ENCODE results near the gene C2orf81.
"Not testable (repeated sequence)": the region's sequence is repeated elsewhere in the genome, so short reads cannot be mapped to it uniquely, and the experiment has no call there.

The C2orf81 gene

GRCh38 chr2:74457549-74458131 lies 36.2 kb upstream of the C2orf81 start:
- peak; percentile 70 for DNase-seq (ENCODE audit: low read depth)
- Histone ChIP-seq H3K9me3 (ENCODE audit: control insufficient read depth, low read length) (no peaks in the 10 kb centered on the region), H3K4me3 (ENCODE audit: low read length) (peak overlapping the region; percentile 99)

GRCh38 chr2:74457129-74457548 lies 35.7 kb upstream of the C2orf81 start:
- peak overlapping the region; percentile 91 for H3K9ac ChIP-seq (ENCODE audit: low read length)
- peak overlapping the region; percentile 72 for H3K4me3 ChIP-seq (ENCODE audit: low read length)
- peaks cover 10% of the 10 kb centered on the region for H3K36me3 ChIP-seq (ENCODE audit: control insufficient read depth, insufficient read depth, low read length, severe bottlenecking)
- no peak for DNase-seq (ENCODE audit: low read depth)
- peaks cover 23% of the 10 kb centered on the region for H3K4me1 ChIP-seq (ENCODE audit: control insufficient read depth, insufficient read depth, low read length)
- no peaks in the 10 kb centered on the region for H3K27me3 ChIP-seq (replicated peaks; ENCODE audit: control insufficient read depth, insufficient read depth, low read length)
- H3K9me3 ChIP-seq (ENCODE audit: control insufficient read depth, low read length) = no peaks in the 10 kb centered on the region

More at GRCh38 chr2:74457549-74458131, 36.2 kb upstream of the C2orf81 start:
- H3K4me1 ChIP-seq (ENCODE audit: control insufficient read depth, insufficient read depth, low read length) = peaks cover 23% of the 10 kb centered on the region
- peaks cover 15% of the 10 kb centered on the region for H3K36me3 ChIP-seq (ENCODE audit: control insufficient read depth, insufficient read depth, low read length, severe bottlenecking)
- peak overlapping the region; percentile 91 for H3K9ac ChIP-seq (ENCODE audit: low read length)
- H3K27me3 ChIP-seq (replicated peaks; ENCODE audit: control insufficient read depth, insufficient read depth, low read length) = no peaks in the 10 kb centered on the region

GRCh38 chr2:74454654-74455511 lies 33.5 kb upstream of the C2orf81 start, which contains the start of gene INO80B:
TSS of gene INO80B (plus strand) at chr2:74455087. CDS start at chr2:74455117, 30 bp downstream.
- Histone ChIP-seq H3K9ac (ENCODE audit: low read length) (peak within 1 kb of the TSS; percentile 89), H3K4me3 (ENCODE audit: low read length) (peak within 1 kb of the TSS; percentile 92), H3K27me3 (replicated peaks; ENCODE audit: control insufficient read depth, insufficient read depth, low read length) (no peaks in the 10 kb centered on the region)

GRCh38 chr2:74450570-74451190 lies 29.3 kb upstream of the C2orf81 start:
- H3K9me3 ChIP-seq (ENCODE audit: control insufficient read depth, low read length) = no peaks in the 10 kb centered on the region
- no peaks in the 10 kb centered on the region for H3K36me3 ChIP-seq (ENCODE audit: control insufficient read depth, insufficient read depth, low read length, severe bottlenecking)
- peaks cover 9% of the 10 kb centered on the region for H3K4me1 ChIP-seq (ENCODE audit: control insufficient read depth, insufficient read depth, low read length)
- no peak for DNase-seq (ENCODE audit: low read depth)
- H3K9ac ChIP-seq (ENCODE audit: low read length) = no peak overlapping the region
- H3K27me3 ChIP-seq (replicated peaks; ENCODE audit: control insufficient read depth, insufficient read depth, low read length) = no peaks in the 10 kb centered on the region
- H3K4me3 ChIP-seq (ENCODE audit: low read length) = no peak overlapping the region

More at GRCh38 chr2:74454654-74455511, 33.5 kb upstream of the C2orf81 start, which contains the start of gene INO80B:
- peak; percentile 99 for DNase-seq (ENCODE audit: low read depth)
- Histone ChIP-seq H3K36me3 (ENCODE audit: control insufficient read depth, insufficient read depth, low read length, severe bottlenecking) (no peaks in the 10 kb centered on the region), H3K9me3 (ENCODE audit: control insufficient read depth, low read length) (no peaks in the 10 kb centered on the region), H3K4me1 (ENCODE audit: control insufficient read depth, insufficient read depth, low read length) (peaks cover 23% of the 10 kb centered on the region)

GRCh38 chr2:74448771-74449170 lies 27.4 kb upstream of the C2orf81 start:
- H3K4me1 ChIP-seq (ENCODE audit: control insufficient read depth, insufficient read depth, low read length) = peaks cover 5% of the 10 kb centered on the region
- no peaks in the 10 kb centered on the region for H3K36me3 ChIP-seq (ENCODE audit: control insufficient read depth, insufficient read depth, low read length, severe bottlenecking)
- DNase-seq (ENCODE audit: low read depth) = no peak
- H3K9ac ChIP-seq (ENCODE audit: low read length) = no peak overlapping the region
- H3K27me3 ChIP-seq (replicated peaks; ENCODE audit: control insufficient read depth, insufficient read depth, low read length) = no peaks in the 10 kb centered on the region
- no peaks in the 10 kb centered on the region for H3K9me3 ChIP-seq (ENCODE audit: control insufficient read depth, low read length)
- no peak overlapping the region for H3K4me3 ChIP-seq (ENCODE audit: low read length)

- Histone ChIP-seq H3K27me3 (replicated peaks; ENCODE audit: control insufficient read depth, insufficient read depth, low read length) (no peaks in the 10 kb centered on the region), H3K36me3 (ENCODE audit: control insufficient read depth, insufficient read depth, low read length, severe bottlenecking) (no peaks in the 10 kb centered on the region), H3K4me1 (ENCODE audit: control insufficient read depth, insufficient read depth, low read length) (peaks cover 5% of the 10 kb centered on the region), H3K9ac (ENCODE audit: low read length) (no peak overlapping the region), H3K4me3 (ENCODE audit: low read length) (no peak overlapping the region), H3K9me3 (ENCODE audit: control insufficient read depth, low read length) (no peaks in the 10 kb centered on the region)
- no peak for DNase-seq (ENCODE audit: low read depth)
Measured at GRCh38 chr2:74447230-74447999, 26.0 kb upstream of the C2orf81 start.

- Histone ChIP-seq H3K36me3 (ENCODE audit: control insufficient read depth, insufficient read depth, low read length, severe bottlenecking) (no peaks in the 10 kb centered on the region), H3K4me3 (ENCODE audit: low read length) (no peak overlapping the region), H3K4me1 (ENCODE audit: control insufficient read depth, insufficient read depth, low read length) (peaks cover 16% of the 10 kb centered on the region), H3K9me3 (ENCODE audit: control insufficient read depth, low read length) (no peaks in the 10 kb centered on the region), H3K9ac (ENCODE audit: low read length) (no peak overlapping the region), H3K27me3 (replicated peaks; ENCODE audit: control insufficient read depth, insufficient read depth, low read length) (no peaks in the 10 kb centered on the region)
- no peak for DNase-seq (ENCODE audit: low read depth)
Measured at GRCh38 chr2:74444498-74445318, 23.3 kb upstream of the C2orf81 start.

GRCh38 chr2:74442483-74443297 lies 21.3 kb upstream of the C2orf81 start:
- H3K27me3 ChIP-seq (replicated peaks; ENCODE audit: control insufficient read depth, insufficient read depth, low read length); H3K36me3 ChIP-seq (ENCODE audit: control insufficient read depth, insufficient read depth, low read length, severe bottlenecking); H3K9ac ChIP-seq (ENCODE audit: low read length); H3K9me3 ChIP-seq (ENCODE audit: control insufficient read depth, low read length); H3K4me3 ChIP-seq (ENCODE audit: low read length); DNase-seq (ENCODE audit: low read depth): not testable (repeated sequence)
- peaks cover 22% of the 10 kb centered on the region for H3K4me1 ChIP-seq (ENCODE audit: control insufficient read depth, insufficient read depth, low read length)

- DNase-seq (ENCODE audit: low read depth) = no peak
- Histone ChIP-seq H3K9me3 (ENCODE audit: control insufficient read depth, low read length) (no peaks in the 10 kb centered on the region), H3K4me3 (ENCODE audit: low read length) (peak within 1 kb of the TSS; percentile 82), H3K36me3 (ENCODE audit: control insufficient read depth, insufficient read depth, low read length, severe bottlenecking) (no peaks in the 10 kb centered on the region), H3K9ac (ENCODE audit: low read length) (peak within 1 kb of the TSS; percentile 86), H3K27me3 (replicated peaks; ENCODE audit: control insufficient read depth, insufficient read depth, low read length) (no peaks in the 10 kb centered on the region), H3K4me1 (ENCODE audit: control insufficient read depth, insufficient read depth, low read length) (peaks cover 22% of the 10 kb centered on the region)
Measured at GRCh38 chr2:74441690-74442482, 20.5 kb upstream of the C2orf81 start, which contains the start of gene RTKN. TSS of gene RTKN (minus strand) at chr2:74441937. CDS start at chr2:74441816, 121 bp downstream.
